GM12878 (cell line): Measurements from ENCODE around the gene MOB2.

ENCODE experiments used
- EGR1 ChIP-seq, 2 experiments: IDR thresholded peaks; 1 replicate in 1 of 2; 2 replicates in 1 of 2; pipeline ENCODE4 v1.6.1; 2011 to 2012; ENCODE audit warnings: low read depth in 2 of 2, low read length in 2 of 2, borderline replicate concordance in 1 of 2, mild to moderate bottlenecking in 1 of 2, moderate library complexity in 1 of 2
- POLR2A ChIP-seq: IDR thresholded peaks from 2 replicates; pipeline ENCODE4 v1.6.1; 2011; ENCODE audit warnings: low read depth, mild to moderate bottlenecking, low read length
- RAD21 ChIP-seq: IDR thresholded peaks from 2 replicates; pipeline ENCODE4 v1.6.1; 2011; ENCODE audit warnings: mild to moderate bottlenecking, low read depth, low read length, moderate library complexity; ENCODE audit not compliant: insufficient read depth
- RFX5 ChIP-seq: IDR thresholded peaks from 2 replicates; pipeline ENCODE4 v1.6.1; 2011; ENCODE audit warnings: low read depth, low read length, improper control_type of control experiment
- TARDBP ChIP-seq: IDR thresholded peaks from 2 replicates; pipeline ENCODE4 v1.6.1; 2016; ENCODE audit warnings: borderline replicate concordance
- TF ChIP-seq, protein P1 (sequence below): fragments of 450-650 bp; IDR thresholded peaks from 2 replicates; pipeline ENCODE4 v1.6.1; 2014; ENCODE audit warnings: mild to moderate bottlenecking
- TF ChIP-seq, protein P2 (sequence below): IDR thresholded peaks from 2 replicates; pipeline ENCODE4 v1.6.1; 2012; ENCODE audit warnings: low read depth, low read length, improper control_type of control experiment
- TF ChIP-seq, protein P3 (sequence below): fragments of 150-350 bp; IDR thresholded peaks from 2 replicates; pipeline ENCODE4 v1.6.1; 2016; ENCODE audit warnings: low read depth, low read length

DNA sequence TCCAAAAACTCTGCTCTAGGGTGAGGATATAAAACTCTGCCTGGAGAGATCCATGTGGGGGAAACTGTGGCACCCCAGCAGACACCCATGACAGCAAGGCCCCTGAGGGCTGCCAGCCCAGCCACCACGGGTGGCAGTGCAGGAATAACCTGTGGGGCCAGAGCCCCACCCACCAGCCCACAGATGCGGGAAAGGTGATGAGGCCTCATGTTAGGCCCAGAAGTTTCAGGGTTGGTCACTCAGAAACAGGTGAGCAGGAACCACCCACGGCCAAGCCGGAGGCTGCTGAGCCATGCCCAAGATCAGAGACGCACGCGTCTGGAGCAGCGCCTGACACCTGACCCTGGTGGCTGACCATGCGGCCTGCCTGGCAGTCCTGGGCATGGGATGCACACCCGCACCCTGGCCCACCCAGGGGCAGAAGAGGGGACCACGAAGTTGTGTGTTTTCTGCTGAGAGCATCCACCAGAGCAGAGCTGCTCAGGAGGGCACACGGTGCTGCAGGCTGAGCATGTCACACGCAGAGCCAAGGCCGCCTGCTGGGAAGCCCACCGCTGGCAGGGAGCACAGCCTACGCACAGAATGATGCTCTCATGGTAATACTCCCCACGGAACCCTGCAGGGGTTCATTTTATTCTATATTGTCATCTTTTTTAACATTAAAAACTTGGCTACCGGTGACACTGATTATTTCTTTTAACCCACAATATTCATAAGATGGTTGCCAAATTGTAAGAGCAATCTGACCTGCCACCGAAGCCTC is 44.3 kb upstream of the MOB2 start:
- no peak for TF ChIP-seq TARDBP
- TF ChIP-seq EGR1 (IDR thresholded peaks at IDR 0.05; ENCODE audit: borderline replicate concordance in 1 of 2, low read depth in 2 of 2, low read length in 2 of 2): no peak
- TF ChIP-seq, protein P1, sequence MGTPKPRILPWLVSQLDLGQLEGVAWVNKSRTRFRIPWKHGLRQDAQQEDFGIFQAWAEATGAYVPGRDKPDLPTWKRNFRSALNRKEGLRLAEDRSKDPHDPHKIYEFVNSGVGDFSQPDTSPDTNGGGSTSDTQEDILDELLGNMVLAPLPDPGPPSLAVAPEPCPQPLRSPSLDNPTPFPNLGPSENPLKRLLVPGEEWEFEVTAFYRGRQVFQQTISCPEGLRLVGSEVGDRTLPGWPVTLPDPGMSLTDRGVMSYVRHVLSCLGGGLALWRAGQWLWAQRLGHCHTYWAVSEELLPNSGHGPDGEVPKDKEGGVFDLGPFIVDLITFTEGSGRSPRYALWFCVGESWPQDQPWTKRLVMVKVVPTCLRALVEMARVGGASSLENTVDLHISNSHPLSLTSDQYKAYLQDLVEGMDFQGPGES: no peak
- no peak for TF ChIP-seq RFX5
- TF ChIP-seq RAD21: no peak
- TF ChIP-seq, protein P2, sequence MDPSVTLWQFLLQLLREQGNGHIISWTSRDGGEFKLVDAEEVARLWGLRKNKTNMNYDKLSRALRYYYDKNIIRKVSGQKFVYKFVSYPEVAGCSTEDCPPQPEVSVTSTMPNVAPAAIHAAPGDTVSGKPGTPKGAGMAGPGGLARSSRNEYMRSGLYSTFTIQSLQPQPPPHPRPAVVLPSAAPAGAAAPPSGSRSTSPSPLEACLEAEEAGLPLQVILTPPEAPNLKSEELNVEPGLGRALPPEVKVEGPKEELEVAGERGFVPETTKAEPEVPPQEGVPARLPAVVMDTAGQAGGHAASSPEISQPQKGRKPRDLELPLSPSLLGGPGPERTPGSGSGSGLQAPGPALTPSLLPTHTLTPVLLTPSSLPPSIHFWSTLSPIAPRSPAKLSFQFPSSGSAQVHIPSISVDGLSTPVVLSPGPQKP: no peak
- TF ChIP-seq, protein P3, sequence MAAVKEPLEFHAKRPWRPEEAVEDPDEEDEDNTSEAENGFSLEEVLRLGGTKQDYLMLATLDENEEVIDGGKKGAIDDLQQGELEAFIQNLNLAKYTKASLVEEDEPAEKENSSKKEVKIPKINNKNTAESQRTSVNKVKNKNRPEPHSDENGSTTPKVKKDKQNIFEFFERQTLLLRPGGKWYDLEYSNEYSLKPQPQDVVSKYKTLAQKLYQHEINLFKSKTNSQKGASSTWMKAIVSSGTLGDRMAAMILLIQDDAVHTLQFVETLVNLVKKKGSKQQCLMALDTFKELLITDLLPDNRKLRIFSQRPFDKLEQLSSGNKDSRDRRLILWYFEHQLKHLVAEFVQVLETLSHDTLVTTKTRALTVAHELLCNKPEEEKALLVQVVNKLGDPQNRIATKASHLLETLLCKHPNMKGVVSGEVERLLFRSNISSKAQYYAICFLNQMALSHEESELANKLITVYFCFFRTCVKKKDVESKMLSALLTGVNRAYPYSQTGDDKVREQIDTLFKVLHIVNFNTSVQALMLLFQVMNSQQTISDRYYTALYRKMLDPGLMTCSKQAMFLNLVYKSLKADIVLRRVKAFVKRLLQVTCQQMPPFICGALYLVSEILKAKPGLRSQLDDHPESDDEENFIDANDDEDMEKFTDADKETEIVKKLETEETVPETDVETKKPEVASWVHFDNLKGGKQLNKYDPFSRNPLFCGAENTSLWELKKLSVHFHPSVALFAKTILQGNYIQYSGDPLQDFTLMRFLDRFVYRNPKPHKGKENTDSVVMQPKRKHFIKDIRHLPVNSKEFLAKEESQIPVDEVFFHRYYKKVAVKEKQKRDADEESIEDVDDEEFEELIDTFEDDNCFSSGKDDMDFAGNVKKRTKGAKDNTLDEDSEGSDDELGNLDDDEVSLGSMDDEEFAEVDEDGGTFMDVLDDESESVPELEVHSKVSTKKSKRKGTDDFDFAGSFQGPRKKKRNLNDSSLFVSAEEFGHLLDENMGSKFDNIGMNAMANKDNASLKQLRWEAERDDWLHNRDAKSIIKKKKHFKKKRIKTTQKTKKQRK: no peak
- TF ChIP-seq POLR2A: no peak
